Activated effector memory CD4-positive, alpha-beta T cell treated with anti-CD3 and anti-CD28 coated beads, Interleukin-2, amount 50 U/mL, for 16 hours (primary cell): ENCODE results near the gene NUDC.
"Not testable (repeated sequence)": the region's sequence is repeated elsewhere in the genome, so short reads cannot be mapped to it uniquely, and the experiment has no call there.

ENCODE experiments used
- DNase-seq: peaks from one replicate; pipeline ENCODE4 v3.0.0-alpha.2; 2020

The NUDC gene

DNA sequence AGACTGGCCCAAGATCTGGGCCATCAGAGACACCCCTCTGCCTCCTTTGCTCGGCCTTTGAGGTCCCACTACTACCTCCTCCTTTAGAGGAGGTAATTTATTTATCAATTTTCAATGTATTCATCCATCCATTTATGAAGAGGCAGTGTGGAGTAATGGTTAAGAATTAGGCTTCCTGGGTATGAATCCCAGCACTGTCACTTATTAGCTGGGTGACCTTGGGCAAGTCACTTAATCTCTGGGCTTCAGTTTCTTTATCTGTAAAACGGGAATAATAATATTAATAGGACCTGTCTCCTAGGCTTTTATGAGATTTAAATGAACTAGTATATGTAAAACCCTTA, 9.4 kb upstream of the NUDC start:
- DNase-seq = no peak

DNA sequence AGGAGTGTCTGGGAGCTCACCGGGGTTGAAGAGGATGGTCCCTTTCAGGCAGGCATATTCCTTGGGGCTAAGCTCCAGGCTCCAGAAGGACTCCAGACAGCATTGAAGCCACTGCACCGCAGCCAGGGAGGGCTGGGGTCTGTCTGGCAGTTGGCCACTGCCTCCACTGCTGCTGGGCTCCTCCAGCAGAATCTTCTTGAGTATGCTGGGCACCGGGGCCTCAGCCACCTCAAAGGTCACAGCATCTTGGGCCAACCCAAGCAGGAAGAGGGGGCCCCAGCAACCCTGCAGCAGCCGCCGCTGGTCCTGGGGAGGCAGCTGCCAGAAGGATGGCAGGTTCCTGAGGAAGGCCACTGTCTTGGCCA, 8.2 kb upstream of the NUDC start:
- DNase-seq = no peak

DNA sequence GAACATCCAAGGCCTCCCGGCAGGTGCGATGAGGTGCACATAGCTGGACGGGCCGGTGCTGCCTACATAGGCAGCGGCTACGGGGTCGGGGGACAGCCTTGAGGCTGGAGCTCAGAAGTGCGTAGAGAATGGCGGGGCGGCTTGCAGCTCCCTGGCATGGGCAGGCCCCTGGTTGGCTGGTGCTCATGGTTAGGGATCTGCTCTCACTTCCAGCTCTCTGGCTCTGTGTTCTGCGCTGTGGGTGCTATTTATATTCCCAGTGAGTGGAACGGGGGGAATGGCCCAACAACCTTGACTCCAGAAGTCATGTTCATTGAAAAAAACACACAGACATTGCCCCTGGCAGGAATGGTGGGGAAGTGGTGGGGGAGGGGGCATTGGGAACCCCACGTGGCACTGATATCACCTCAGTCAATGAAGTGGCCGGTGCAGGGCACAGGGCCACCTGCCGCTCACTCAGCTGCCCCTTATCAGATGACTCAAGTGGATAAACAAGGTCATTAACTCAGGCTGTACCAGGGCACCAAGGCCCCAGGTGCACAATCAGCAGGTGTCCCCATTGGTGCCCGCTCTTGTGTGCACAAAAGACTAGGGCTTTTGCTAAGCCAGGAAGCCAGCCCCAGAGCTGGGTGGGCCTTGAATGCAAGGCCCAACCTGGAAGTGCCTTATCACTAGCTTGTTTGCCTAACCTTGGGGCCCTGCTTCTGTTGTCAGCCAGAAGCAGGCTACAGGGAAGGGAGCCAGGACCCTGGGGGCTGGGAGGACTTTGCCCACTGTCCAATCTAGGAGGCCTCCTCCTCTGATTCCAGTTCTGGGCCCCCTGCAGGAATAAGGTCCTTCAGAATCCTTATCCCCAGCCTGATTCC, 7.6 kb upstream of the NUDC start, which contains the start of gene NR0B2:
Gene NR0B2, minus strand, starts transcription at position 222 of the 866 bp plus-strand sequence. Its CDS starts 35 bp downstream, at position 187.
- DNase-seq = no peak

DNA sequence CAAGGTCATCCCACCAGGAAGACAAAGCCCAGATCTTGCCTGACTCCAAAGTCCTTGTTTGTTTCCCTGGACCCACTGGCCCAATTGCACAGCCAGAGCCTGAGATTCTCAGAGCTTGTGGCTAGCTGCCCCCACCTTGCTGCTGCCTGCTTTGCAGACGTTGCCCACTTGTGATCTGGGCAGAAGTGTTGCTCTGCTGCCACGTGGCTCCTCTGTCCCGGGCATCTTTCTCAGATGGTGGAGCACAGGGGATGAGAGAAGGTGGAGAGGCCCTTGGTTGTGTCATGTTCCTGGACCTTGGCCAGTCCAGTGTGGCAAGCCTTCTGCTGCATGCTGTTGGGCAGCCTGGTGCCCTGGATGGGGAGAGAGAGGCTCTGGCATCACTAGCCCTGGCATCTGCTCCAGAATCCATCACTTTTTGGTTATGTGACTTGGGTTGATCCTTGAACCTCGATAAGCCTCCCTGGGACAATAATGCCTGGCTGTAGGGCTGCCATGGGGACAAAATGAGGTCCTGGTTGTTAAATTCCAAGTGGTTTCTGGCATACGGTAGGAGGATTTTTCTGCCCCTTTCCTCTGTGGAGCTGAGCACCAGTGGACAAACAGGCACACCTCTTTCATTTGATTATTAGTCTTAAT, 6.2 kb upstream of the NUDC start:
- no peak for DNase-seq

DNA sequence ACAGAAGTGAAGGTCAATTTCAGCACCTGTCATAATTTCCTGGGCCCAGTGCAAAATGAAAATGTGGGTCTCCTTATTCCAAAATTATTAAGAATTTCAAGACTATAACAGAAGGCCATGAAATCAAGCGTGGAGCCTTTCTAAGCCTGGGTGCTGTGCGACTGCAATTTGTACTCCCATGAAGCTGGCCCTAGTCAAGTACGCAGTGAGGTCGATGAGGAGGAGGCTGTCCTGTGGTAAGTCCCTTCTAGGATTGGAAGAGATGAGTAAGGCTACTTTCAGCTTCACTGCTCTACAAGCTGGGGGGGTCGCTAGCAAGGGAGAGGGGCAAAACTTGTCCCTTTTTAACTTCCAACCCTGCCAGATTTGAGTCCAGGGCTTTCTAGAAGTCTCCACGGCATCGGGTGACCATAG, 410 bp upstream of the NUDC start:
- no peak for DNase-seq

DNA sequence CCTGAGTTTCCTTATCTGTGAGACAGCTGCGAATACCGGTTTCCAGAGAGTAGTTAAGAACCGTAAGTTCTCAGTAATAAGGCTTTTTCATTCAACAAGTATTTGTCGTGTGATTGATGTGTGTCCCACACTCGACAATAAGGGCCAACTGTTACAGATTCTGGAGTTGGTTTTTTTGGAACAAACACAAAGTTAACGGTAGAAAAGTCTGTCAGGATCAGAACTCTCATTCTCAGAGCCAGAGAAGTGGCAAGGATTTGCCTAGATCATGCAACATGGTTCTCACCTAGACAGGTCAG, 837 bp downstream of the NUDC start:
- DNase-seq = no peak

DNA sequence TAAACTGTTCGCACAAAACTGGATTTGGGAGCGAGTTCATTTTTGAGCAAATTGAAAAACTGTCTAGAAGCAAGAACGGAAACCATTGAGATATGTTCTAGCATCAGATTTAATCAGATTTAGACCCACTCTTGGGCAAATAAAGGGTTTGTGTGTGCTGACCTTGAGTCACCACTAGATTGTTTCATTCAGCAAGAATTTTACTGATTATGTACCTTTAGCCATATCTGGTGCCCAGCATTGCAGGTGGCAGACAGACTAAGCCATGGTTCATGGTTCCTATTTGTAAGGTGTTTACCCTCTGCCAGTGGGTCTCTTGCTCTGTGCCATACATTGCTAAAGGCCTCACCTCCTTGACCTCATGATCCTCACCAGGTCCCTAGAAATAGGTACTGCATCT, 1.4 kb downstream of the NUDC start:
- no peak for DNase-seq

DNA sequence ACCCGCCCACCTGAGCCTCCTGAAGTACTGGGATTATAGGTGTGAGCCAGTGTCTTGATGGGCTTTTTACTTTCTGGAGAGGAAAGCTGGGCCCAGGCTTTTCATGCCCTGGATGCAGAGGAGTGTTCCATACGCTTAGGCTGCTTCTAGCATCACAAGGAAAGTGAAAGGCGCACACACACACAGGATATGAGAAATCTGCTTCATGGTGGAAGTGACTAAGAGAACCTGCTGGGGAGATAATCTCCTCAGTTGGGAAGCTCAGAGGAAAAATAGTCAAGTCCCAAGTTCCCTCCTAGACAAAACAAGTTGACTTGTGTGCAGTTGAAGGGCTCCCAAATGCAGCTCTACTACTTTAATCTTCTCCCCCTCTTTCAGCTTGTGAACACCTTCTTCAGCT, 2.2 kb downstream of the NUDC start:
- DNase-seq = no peak

DNA sequence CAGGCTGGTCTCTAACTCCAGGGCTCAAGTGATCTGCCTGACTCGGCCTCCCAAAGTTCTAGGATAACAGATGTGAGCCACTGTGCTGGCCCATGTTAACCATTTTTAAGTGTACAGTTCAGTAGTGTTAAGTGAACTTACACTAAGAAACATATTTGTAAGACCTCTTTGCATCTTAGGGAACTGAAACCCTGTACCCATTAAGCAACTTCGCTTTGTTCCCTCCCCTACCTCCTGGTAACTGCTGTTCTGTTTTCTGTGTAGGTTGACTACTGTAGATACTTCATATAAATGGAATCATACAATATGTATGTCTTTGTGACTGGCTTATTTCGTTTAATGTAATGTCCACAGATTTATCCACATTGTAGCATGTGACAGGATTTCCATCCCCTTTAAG, 11.0 kb downstream of the NUDC start:
- no peak for DNase-seq

DNA sequence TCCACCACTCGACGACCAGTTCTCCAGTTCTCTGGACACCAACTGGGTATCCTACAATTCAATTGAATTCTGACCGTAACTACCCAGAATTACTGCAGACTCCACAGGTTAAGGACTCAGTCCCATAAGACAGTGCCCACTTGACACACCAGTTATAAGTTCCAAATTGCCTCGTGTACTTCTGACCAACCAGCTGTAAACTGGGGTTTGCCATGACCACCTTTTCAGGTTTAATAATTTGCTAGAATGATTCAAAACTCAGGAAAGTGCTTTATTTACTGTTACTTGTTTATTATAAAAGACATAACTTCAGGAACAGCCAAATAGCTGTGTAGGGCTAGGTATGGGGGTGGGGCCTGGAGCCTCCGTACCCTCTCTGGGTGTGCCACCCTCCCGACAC, 15.3 kb downstream of the NUDC start:
- DNase-seq = no peak

DNA sequence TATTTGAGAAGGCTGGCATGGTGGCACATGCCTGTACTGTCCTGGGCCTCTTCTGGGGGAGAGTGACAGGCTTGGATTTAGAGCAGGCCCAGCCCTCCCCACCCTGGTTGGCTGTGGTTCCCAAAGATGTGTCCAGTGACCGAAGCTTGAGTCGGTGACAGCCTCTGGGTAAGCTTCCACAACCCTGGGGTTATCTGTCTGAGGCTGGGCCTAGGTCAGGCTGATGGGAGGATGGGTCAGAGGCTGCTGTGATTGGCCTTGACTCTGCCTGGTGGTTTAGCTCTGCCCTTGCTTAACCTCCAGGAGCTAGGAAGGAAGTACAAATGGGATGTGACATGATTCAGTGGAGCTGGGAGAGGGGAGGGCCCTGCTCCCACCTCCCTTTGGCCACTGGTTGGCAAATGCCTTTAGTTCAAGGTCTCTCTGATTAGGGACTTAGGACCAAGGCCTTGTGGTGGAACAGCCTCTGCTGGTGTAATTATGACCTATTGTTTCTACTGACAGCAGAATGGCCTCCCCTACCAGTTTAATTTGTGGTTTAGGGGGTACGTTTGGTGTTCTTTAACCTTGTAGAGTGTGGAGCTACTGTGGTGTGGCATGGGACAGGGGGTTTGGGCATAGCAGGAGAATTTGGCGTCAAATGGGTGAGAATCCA, 16.6 kb downstream of the NUDC start:
- DNase-seq = no peak

DNA sequence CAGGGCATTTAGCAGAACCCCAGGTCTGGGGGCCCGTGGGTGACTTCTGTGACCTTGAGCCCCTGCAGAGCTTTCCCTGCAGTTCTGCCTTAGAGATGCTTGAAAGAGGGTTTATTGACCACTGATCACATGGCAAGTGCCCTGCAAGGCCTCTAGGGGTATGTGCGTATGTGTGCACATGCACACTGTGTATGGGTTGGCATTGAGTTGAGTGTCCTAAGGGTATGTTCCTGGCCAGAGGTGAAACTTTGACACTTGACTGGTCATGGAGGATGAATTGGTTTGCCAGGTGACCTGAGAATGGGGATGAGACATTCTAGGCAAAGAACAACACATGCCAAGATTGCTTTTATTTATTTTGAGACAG, 17.1 kb downstream of the NUDC start:
- DNase-seq = no peak

DNA sequence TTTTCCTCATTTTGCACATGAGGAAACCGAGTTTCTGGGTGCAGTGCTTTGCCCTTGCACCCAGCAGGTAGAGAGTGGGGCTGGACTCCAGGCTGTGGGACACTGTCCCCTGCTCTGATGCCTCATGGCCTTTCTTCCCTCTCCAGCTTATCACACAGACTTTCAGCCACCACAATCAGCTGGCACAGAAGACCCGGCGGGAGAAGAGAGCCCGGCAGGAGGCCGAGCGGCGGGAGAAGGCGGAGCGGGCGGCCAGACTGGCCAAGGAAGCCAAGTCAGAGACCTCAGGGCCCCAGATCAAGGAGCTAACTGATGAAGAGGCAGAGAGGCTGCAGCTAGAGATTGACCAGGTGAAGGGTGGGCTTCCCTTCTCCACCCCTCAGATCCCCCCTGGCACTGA, 19.8 kb downstream of the NUDC start:
- DNase-seq = no peak

DNA sequence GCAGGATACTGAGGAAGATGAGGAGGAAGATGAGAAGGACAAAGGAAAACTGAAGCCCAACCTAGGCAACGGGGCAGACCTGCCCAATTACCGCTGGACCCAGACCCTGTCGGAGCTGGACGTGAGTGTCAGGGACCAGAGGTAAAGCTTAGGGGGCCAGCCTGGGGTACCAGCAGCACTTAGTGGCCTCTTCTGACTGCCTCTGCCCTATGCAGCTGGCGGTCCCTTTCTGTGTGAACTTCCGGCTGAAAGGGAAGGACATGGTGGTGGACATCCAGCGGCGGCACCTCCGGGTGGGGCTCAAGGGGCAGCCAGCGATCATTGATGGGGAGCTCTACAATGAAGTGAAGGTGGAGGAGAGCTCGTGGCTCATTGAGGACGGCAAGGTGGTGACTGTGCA, 21.1 kb downstream of the NUDC start:
- no peak for DNase-seq

DNA sequence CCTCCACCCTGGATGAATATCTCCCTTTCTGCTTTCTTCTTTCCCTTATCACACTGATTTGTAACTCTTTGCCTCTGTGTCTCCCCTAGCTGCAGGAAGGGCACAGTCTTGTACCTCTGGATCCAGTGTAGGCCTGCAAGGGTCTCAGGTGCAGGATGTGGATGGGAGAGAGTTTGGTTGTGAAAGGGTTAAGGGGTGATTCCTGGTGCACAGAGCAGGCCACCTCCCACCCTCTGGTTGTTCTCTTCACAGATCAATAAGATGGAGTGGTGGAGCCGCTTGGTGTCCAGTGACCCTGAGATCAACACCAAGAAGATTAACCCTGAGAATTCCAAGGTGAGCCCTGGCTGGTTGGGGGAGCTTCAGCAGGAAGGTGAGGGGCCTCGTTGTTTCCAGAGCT, 23.6 kb downstream of the NUDC start:
- DNase-seq = no peak

DNA sequence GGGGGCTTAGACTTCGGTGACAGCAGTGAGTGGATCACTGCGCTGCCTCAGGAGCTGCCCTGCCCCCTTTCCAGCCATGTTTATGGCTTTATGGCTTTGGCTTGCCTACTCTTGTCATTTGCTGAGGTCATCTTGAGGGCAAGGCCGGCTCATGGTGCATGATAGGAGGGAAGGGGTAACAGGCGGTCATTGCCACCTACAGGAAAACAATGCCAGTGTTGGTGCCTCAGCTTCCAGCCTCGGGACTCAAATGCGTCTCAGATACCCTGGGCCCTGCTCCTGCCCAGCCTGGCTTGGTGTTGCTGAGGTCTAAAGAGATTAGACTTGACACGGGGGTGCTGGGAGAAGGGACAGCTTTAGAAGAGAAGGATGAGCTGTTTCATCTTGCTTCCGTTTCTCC, 24.2 kb downstream of the NUDC start:
- DNase-seq = no peak

DNA sequence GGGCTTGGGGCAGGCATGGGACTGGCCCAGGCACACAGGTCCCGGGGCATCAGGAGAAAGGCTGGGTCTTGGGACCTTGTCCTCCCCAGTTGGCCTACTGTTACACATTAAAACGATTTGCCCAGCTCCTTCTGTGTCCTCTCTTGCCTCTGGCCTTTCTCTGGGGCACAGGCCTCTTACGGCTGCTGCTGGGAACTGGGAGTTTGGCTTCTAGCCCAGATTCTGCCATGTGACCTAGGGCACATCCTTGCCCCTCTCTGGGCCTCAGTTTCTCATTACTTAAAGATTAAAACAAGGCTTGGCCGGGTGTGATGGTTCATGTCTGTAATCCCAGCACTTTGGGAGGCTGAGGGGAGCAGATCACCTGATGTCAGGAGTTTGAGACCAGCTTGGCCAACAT, 24.7 kb downstream of the NUDC start:
- no peak for DNase-seq

DNA sequence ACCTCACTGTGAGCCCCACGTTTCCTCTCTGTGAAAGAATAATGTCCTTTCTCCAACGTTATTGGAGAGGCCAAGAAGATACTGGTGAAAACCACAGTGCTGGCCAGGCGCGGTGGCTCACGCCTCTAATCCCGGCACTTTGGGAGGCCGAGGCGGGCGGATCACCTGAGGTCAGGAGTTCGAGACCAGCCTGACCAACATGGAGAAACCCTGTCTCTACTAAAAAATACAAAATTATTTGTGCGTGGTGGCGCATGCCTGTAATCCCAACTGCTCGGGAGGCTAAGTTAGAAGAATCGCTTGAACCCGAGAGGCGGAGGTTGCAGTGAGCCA, 27.1 kb downstream of the NUDC start:
- DNase-seq = not testable (repeated sequence)

DNA sequence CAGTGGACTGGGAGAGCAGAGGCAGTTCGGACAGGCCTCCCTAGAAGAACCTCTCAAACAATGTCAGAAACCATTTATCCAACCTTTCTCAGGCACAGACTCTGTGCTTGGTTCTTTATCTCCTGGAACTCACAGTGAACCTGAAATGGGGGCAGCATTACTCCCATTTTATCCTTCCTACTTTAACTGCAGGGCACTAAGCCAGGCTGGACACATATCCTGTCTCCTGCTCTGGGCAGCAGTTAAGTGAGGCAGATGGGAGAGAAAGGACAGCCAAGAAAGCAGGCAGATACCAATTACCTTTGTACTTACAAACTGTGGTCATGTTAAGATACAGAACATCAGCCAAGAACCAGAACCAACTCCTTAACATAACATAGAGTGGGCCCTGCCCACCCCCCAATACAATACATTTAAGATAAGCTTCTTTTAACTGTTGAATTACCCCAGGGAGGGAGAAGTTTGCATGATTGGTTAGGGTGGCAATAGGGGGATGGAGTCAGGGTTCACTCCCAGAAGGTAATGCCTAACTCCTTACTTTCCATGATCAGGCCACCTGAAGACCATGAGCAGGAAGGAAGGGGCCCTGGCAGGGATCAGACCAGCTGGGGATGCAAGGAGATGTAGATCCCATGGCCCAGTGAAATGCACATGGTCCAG, 27.9 kb downstream of the NUDC start:
- DNase-seq = no peak

DNA sequence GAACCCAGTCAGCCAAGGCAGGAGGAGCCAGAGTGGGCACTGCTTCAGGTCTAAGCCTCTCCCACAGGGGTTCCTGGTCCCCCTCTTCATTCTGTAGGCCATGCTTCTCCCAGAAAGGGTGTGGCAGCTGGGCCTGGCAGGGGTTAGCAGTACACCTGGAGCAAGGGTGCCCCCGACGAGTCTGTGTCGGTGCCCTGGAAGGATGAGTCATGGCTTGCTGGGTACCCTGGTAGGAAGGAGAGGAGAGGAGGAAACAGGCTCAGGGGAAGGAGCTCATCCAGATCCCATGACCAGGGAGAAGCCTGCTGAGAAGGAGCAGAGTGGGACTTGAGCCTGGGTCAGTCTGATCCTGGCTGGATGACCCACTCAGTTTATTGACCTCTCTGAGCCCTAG, 28.4 kb downstream of the NUDC start:
- DNase-seq = no peak

DNA sequence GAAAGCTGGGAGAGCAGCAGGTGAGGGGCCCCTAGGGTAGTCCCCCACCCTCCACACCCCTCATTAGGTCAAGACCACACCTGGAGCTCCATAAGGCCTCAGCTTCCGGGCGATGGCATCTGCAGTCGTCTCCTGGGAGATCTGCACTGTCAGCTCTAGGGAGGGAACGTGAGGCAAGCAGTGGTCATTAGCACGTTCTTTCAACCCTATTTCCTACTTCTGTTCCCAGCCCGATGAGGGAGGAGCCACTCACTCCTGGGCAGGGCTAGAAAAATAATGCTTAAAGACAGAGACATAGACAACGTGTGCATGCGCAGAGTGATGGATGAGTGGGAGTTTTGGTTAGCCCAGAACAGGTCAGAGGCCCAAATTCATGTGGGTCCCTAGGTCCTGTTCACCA, 29.1 kb downstream of the NUDC start:
- no peak for DNase-seq

DNA sequence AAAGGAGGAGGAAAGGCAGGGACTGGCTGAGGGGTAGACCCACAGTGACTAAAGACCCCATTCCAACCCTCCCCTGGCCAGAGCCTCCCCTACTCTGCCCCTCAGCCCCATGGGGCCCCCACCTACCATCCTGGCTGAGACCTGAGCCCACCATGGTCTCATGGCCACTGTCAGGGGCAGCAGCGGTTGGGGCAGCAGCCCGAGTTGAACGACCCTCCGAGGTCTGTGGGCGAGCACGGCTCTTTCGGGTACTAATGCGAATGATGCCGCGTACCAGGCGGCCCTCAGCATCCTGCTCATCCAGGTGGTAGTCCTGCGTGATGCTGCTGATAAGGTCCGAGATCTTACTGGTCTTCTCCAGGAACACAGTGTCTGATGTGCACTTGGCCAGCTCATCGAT, 29.7 kb downstream of the NUDC start:
- no peak for DNase-seq

DNA sequence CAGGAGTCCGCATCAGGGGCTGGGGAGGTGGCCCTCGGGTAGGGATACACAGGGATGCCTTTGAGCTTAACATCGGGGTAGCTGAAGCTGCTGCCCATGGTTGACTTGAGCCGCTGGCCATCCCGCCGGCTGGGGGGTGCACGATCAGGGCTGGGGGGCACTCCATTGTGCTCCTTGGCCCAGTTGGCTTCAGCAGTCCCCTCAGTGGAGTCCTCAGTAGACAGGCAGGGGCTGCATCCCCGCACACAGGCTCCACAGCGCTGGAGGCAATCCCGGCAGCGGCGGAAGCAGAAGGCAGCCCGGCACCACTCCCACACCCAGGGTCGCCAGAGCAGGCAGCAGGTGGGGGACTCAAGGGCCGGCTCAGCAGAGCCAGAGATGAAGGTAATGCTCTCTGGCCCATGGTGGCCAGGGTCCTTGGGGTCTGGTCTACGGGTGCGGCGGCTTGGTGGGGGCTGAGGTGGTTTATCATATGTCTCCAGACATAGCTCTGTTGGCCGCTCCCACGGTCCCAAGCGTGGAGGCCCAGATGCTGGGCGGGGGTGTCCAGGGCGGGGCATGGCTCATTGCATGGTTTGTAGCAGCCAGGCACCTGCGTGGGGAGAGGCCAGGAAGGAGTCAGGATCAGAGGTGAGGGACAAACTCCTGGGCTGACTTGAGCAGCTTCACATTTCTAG, 30.4 kb downstream of the NUDC start:
- DNase-seq = no peak

DNA sequence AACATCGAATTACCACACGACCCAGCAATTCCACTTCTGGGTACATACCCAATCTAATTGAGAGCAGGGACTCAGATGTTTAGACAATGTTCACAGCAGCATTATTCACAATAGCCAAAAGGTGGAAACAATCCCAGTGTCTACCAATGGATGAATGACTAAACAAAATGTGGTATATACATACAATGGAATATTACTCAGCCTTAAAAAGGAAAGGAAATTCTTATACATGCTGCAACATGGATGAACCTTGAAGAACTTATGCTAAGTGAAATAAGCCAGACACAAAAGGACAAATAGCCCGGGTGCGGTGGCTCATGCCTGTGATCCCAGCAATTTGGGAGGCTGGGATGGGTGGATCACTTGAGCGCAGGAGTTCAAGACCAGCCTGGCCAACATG, 31.8 kb downstream of the NUDC start:
- DNase-seq = no peak
